Epithelial cell of proximal tubule (primary cell): ENCODE data around the gene DNAJB6. TPM values are rescaled to one million over a fixed set of nuclear protein-coding genes. Genes with fewer than 3 reads are reported as not detected.
A peak's percentile ranks its signal among the peaks of the same experiment; 100 is the strongest.

ENCODE experiments used
- DNase-seq: peaks from one replicate; pipeline ENCODE4 v3.0.0-alpha.2; 2011; ENCODE audit warnings: low read depth
- H3K4me3 ChIP-seq: 2 replicates; pipeline ENCODE4 v1.5.1; 2011; ENCODE audit warnings: low read depth, mild to moderate bottlenecking, low read length
- CTCF ChIP-seq: conservative IDR thresholded peaks from 2 replicates; pipeline ENCODE4 v1.5.1; 2012; ENCODE audit warnings: low read depth, mild to moderate bottlenecking, low read length
- total RNA-seq: library from RNA; depleted of rRNA; stranded (reverse); fragments of >200 nt; gene quantifications from 2 replicates; pipeline ENCODE4 v1.2.3, GENCODE V29; 2015

The DNAJB6 gene
- total RNA-seq, 1 donor from 2014 or later = 108 TPM

- no peak for DNase-seq
- no peak overlapping the region for H3K4me3 ChIP-seq
- no peak for TF ChIP-seq CTCF
These were observed 92.3 kb downstream of the DNAJB6 start for GRCh38 chr7:157429001-157429679.

GRCh38 chr7:157429680-157430224, 92.9 kb downstream of the DNAJB6 start:
- DNase-seq = no peak
- H3K4me3 ChIP-seq = no peak overlapping the region
- TF ChIP-seq CTCF = no peak

GRCh38 chr7:157430721-157431120, 93.9 kb downstream of the DNAJB6 start:
- TF ChIP-seq CTCF = no peak
- H3K4me3 ChIP-seq = no peak overlapping the region
- no peak for DNase-seq

- no peak overlapping the region for H3K4me3 ChIP-seq
- no peak for TF ChIP-seq CTCF
- DNase-seq = no peak
These were observed 94.6 kb downstream of the DNAJB6 start for GRCh38 chr7:157431173-157431950.

GRCh38 chr7:157431951-157432540, 95.2 kb downstream of the DNAJB6 start:
- no peak for DNase-seq
- no peak for TF ChIP-seq CTCF
- H3K4me3 ChIP-seq = no peak overlapping the region

- H3K4me3 ChIP-seq = peak overlapping the region; percentile 30
- DNase-seq = no peak
- TF ChIP-seq CTCF = no peak
These were observed 95.7 kb downstream of the DNAJB6 start for GRCh38 chr7:157432541-157432956.
